ENCODE results near the gene NELFA. TPM values are rescaled to one million over a fixed set of nuclear protein-coding genes. Genes with fewer than 3 reads are reported as not detected.

The NELFA gene
- total and polyA plus RNA-seq, 2 of the 13 experiments (the other 11 are each of a cell fraction or from before 2014, with no cell fraction given): 13.3 to 18.5 TPM

- in situ Hi-C loops (cut with HindIII; ENCODE audit: extremely low pct_ligation_motif_present, low pct_unique_long_range_greater_than_20kb): no loop called here
- POLR2A ChIA-PET: no interaction called here
Observed at GRCh38 chr4:1961563-1961962, 47.2 kb downstream of the NELFA start.

GRCh38 chr4:1961038-1961437, 47.7 kb downstream of the NELFA start:
- Histone ChIP-seq H3K27me3 (ENCODE audit: control insufficient read depth in 1 of 2, insufficient read depth in 2 of 2, low read length in 2 of 2) (no peaks in the 10 kb centered on the region; a peak in 1 of 5 replicates), H2AFZ (ENCODE audit: low read length) (no peak overlapping the region), H3K27ac (ENCODE audit: extremely low read length, insufficient read depth, low read length) (no peak overlapping the region), H3K9ac (ENCODE audit: insufficient read depth, low read depth, low read length) (no peak overlapping the region), H3K4me1 (ENCODE audit: insufficient read depth, low read length) (peaks cover 18% of the 10 kb centered on the region; the same call in 1 of the 2 replicates), H3K4me3 (replicated peaks in 1 of 3; ENCODE audit: insufficient read depth in 1 of 3, low read depth in 2 of 3, low read length in 3 of 3) (no peak overlapping the region), H3K79me2 (ENCODE audit: insufficient read depth, low read length) (no peaks in the 10 kb centered on the region), H4K20me1 (ENCODE audit: insufficient read depth, low read length) (no peaks in the 10 kb centered on the region), H3K4me2 (ENCODE audit: low read depth, low read length) (no peak overlapping the region), H3K36me3 (replicated peaks in 1 of 2; ENCODE audit: control insufficient read depth in 1 of 2, insufficient read depth in 2 of 2, low read length in 2 of 2) (peaks cover 43 to 94% of the 10 kb centered on the region in 2 experiments), H3K9me3 (ENCODE audit: low read length) (no peaks in the 10 kb centered on the region)
- FAIRE-seq: no peak
- intact Hi-C loops (cut with micrococcal nuclease; ENCODE audit: unreplicated experiment): no loop called here
- WGBS (ENCODE audit: low lambda C conversion rate): 98% methylated on average over 15 of the region's 15 CpGs
- no peak for DNase-seq (ENCODE audit: low spot score)
- no TSS peak for BruUV-seq (replicated peaks)
- in situ Hi-C loops (cut with HindIII; ENCODE audit: extremely low pct_ligation_motif_present, low pct_unique_long_range_greater_than_20kb): no loop called here
- ChIA-PET CTCF (ENCODE audit: low intra/inter-chr PET ratio, low total read pairs) (no interaction called here), POLR2A (no interaction called here)
- TF ChIP-seq LBX2 (CRISPR knock-in tag; IDR thresholded peaks at IDR 0.05; ENCODE audit: borderline replicate concordance) (no peak), HNF4G (IDR thresholded peaks at IDR 0.05; ENCODE audit: borderline replicate concordance, low read depth, low read length) (0 out of 2 replicates have a peak, but pooled peaks have one; percentile 8), HNF4G (CRISPR knock-in tag; IDR thresholded peaks at IDR 0.05; ENCODE audit: borderline replicate concordance, low read depth) (no peak), HDAC1 (CRISPR knock-in tag; IDR thresholded peaks at IDR 0.05) (no peak)
- ATAC-seq: no peak

More at GRCh38 chr4:1961563-1961962, 47.2 kb downstream of the NELFA start:
- H3K27me3 ChIP-seq (ENCODE audit: control insufficient read depth in 1 of 2, insufficient read depth in 2 of 2, low read length in 2 of 2): no peaks in the 10 kb centered on the region; a peak in 1 of 5 replicates
- H3K4me2 ChIP-seq (ENCODE audit: low read depth, low read length): no peak overlapping the region
- H4K20me1 ChIP-seq (ENCODE audit: insufficient read depth, low read length): no peaks in the 10 kb centered on the region
- intact Hi-C loops (cut with micrococcal nuclease; ENCODE audit: unreplicated experiment): no loop called here
- FAIRE-seq (no peak), DNase-seq (ENCODE audit: low spot score) (no peak), ATAC-seq (no peak)
- no peak overlapping the region for H3K4me3 ChIP-seq (replicated peaks in 1 of 3; ENCODE audit: insufficient read depth in 1 of 3, low read depth in 2 of 3, low read length in 3 of 3)
- peaks cover 43 to 91% of the 10 kb centered on the region in 2 experiments for H3K36me3 ChIP-seq (replicated peaks in 1 of 2; ENCODE audit: control insufficient read depth in 1 of 2, insufficient read depth in 2 of 2, low read length in 2 of 2)
- no peak for TF ChIP-seq ZNF451 (CRISPR knock-in tag; IDR thresholded peaks at IDR 0.05)
- TF ChIP-seq ZBTB33 (CRISPR knock-in tag; IDR thresholded peaks at IDR 0.05): no peak
- TF ChIP-seq SOX5 (CRISPR knock-in tag; IDR thresholded peaks at IDR 0.05; ENCODE audit: borderline replicate concordance): no peak
- no peak for TF ChIP-seq ZBTB7A (CRISPR knock-in tag; IDR thresholded peaks at IDR 0.05)
- WGBS (ENCODE audit: low lambda C conversion rate): 91% methylated on average over 4 of the region's 4 CpGs
- no peaks in the 10 kb centered on the region for H3K79me2 ChIP-seq (ENCODE audit: insufficient read depth, low read length)
- BruUV-seq (replicated peaks): no TSS peak
- no peak overlapping the region for H3K27ac ChIP-seq (ENCODE audit: extremely low read length, insufficient read depth, low read length)
- peaks cover 18% of the 10 kb centered on the region; the same call in 1 of the 2 replicates for H3K4me1 ChIP-seq (ENCODE audit: insufficient read depth, low read length)
- no peaks in the 10 kb centered on the region for H3K9me3 ChIP-seq (ENCODE audit: low read length)
- CTCF ChIA-PET (ENCODE audit: low intra/inter-chr PET ratio, low total read pairs): no interaction called here
- no peak overlapping the region for H2AFZ ChIP-seq (ENCODE audit: low read length)
- H3K9ac ChIP-seq (ENCODE audit: insufficient read depth, low read depth, low read length): no peak overlapping the region
